Psoas muscle (tissue), 8 donors: ENCODE measurements around the gene RYR2. TPM values are rescaled to one million over a fixed set of nuclear protein-coding genes. Genes with fewer than 3 reads are reported as not detected.

Experiments used
- ATAC-seq, 4 donors: fragments of 200-7000 bp; cut with Tn5 transposase; one replicate each; pipeline ENCODE4 v1.9.1; 2020; ENCODE audit warnings: moderate library complexity in 3 of 4, mild to moderate bottlenecking in 2 of 4
- DNase-seq, 2 donors: peaks; one replicate each; pipeline ENCODE4 v3.0.0-alpha.2; 2020
- H3K27ac ChIP-seq: fragments of 200-600 bp; one replicate; pipeline ENCODE4 v1.8.0; 2022
- H3K27me3 ChIP-seq, 3 donors: fragments of 200-600 bp in 1 of 3; one replicate each; pipeline versions ENCODE4 v1.6.1 to v1.8.0; 2013 to 2022; ENCODE audit warnings: low read length in 2 of 3, mild to moderate bottlenecking in 2 of 3, moderate library complexity in 1 of 3; ENCODE audit not compliant: insufficient read depth in 3 of 3
- H3K36me3 ChIP-seq, 2 donors: fragments of 200-600 bp in 1 of 2; one replicate each; pipeline versions ENCODE4 v1.6.1 to v1.8.0; 2013 to 2022; ENCODE audit warnings: low read depth in 1 of 2, mild to moderate bottlenecking in 1 of 2, moderate library complexity in 1 of 2; ENCODE audit not compliant: insufficient read depth in 1 of 2
- H3K4me1 ChIP-seq: fragments of 200-600 bp; one replicate; pipeline ENCODE4 v1.8.0; 2022
- H3K4me3 ChIP-seq: fragments of 200-600 bp; one replicate; pipeline ENCODE4 v1.8.0; 2022; ENCODE audit warnings: mild to moderate bottlenecking
- H3K9me3 ChIP-seq: fragments of 200-600 bp; one replicate; pipeline ENCODE4 v1.8.0; 2022
- CTCF ChIP-seq: fragments of 200-600 bp; IDR thresholded peaks from one replicate; pipeline ENCODE4 v1.8.0; 2022; ENCODE audit warnings: antibody characterized with exemption
- WGBS, 3 donors: extraction: QIAGEN DNeasy Blood & Tissue Kit; methylation state at CpG; one replicate each; pipeline versions ENCODE4 v1.1.6 to v1.1.7; 2013; 5-methylcytosine and 5-hydroxymethylcytosine counted together
- intact Hi-C, 2 donors: fragments of 100-400 bp; cut with DNase I; formaldehyde crosslinking; loops; one replicate each; pipeline versions ENCODE4 v1.11.0 to v1.14.2; 2022
- polyA plus RNA-seq, 3 donors: library from polyadenylated mRNA; stranded (reverse); fragments of 200-250 nt; gene quantifications; one replicate each; pipeline ENCODE4 v1.2.3, GENCODE V29; 2013
- total RNA-seq, 4 donors: library from RNA; stranded (reverse); fragmentation: NEBNext Ultra II Directional in 2 of 4; extraction: Animal tissue kit (Norgen Biotek cat#: 25700) in 2 of 4; gene quantifications; one replicate each; pipeline versions ENCODE4 v1.2.1 to v1.2.4, GENCODE V29; 2021 to 2023
- donor health status: healthy with polysubstance abuse.
- donor health status: DM: no; HTN: no; CAD: no; lungs with moderate emphysema.
- donor health status: Bipolar disorder and iron deficiency.
- donor health status: healthy.
- donor health status: DM: yes; HTN: yes; CAD: no.
- donor health status: DM: no; HTN: no; CAD: no.
- donor health status: DM: no; HTN: no; CAD: no.
- donor health status: DM: yes; HTN: yes; CAD: no.

Gene RYR2
- total and polyA plus RNA-seq, 7 donors = 0.06 to 0.48 (median 0.25) TPM

GRCh38 chr1:237556911-237557310 is 514.9 kb downstream of the RYR2 start:
- 26 to 35% (median 33%) methylated on average over 3 of the region's 3 CpGs for WGBS, 3 donors

GRCh38 chr1:237562242-237562823 is 520.3 kb downstream of the RYR2 start:
- no peaks in the 10 kb centered on the region for H3K4me1 ChIP-seq
- H3K4me3 ChIP-seq = no peak overlapping the region
- no peaks in the 10 kb centered on the region for H3K9me3 ChIP-seq
- peak; percentile 39 for TF ChIP-seq CTCF
- no peak for ATAC-seq
- no peak for DNase-seq
- no peaks in the 10 kb centered on the region for H3K27me3 ChIP-seq
- no peaks in the 10 kb centered on the region for H3K36me3 ChIP-seq
- 57 to 67% (median 58%) methylated on average over 4 of the region's 4 CpGs for WGBS, 3 donors
- no peak overlapping the region for H3K27ac ChIP-seq
- intact Hi-C loops = loop anchor here in 1 of 2 donors (5.0 to 10.0 kb wide), 2 partner anchors 800 to 1458 kb away; no protein-coding TSS in a partner anchor

More at GRCh38 chr1:237556911-237557310, 514.9 kb downstream of the RYR2 start:
- Histone ChIP-seq H3K27me3 (no peaks in the 10 kb centered on the region), H3K36me3 (no peaks in the 10 kb centered on the region), H3K9me3 (no peaks in the 10 kb centered on the region), H3K27ac (no peak overlapping the region), H3K4me3 (no peak overlapping the region), H3K4me1 (no peaks in the 10 kb centered on the region)
- DNase-seq (no peak), ATAC-seq (no peak)
- TF ChIP-seq CTCF = no peak
- intact Hi-C loops = no loop called here

GRCh38 chr1:237565236-237565635 is 523.3 kb downstream of the RYR2 start:
- 60 to 63% (median 61%) methylated on average over 7 of the region's 7 CpGs for WGBS, 3 donors
- Histone ChIP-seq H3K27ac (no peak overlapping the region), H3K4me3 (no peak overlapping the region), H3K36me3 (no peaks in the 10 kb centered on the region), H3K9me3 (no peaks in the 10 kb centered on the region), H3K27me3 (no peaks in the 10 kb centered on the region), H3K4me1 (no peaks in the 10 kb centered on the region)
- TF ChIP-seq CTCF = no peak
- no peak for ATAC-seq
- intact Hi-C loops = loop anchor here in 1 of 2 donors (10.0 kb wide), 1 partner anchor 1460 kb away; no protein-coding TSS in a partner anchor
- DNase-seq = no peak

- WGBS, 3 donors = 87 to 89% (median 87%) methylated on average over 14 of the region's 14 CpGs
- intact Hi-C loops = loop anchor here in 1 of 2 donors (10.0 kb wide), 1 partner anchor 1462 kb away; no protein-coding TSS in a partner anchor
- no peaks in the 10 kb centered on the region for H3K4me1 ChIP-seq
- H3K36me3 ChIP-seq = no peaks in the 10 kb centered on the region
- no peak for TF ChIP-seq CTCF
- DNase-seq = no peak
- H3K4me3 ChIP-seq = no peak overlapping the region
- no peak overlapping the region for H3K27ac ChIP-seq
- no peaks in the 10 kb centered on the region for H3K27me3 ChIP-seq
- no peak for ATAC-seq
- H3K9me3 ChIP-seq = no peaks in the 10 kb centered on the region
Measured at GRCh38 chr1:237566581-237566980, 524.6 kb downstream of the RYR2 start.

GRCh38 chr1:237568955-237569354 is 527.0 kb downstream of the RYR2 start:
- Histone ChIP-seq H3K4me3 (no peak overlapping the region), H3K27ac (no peak overlapping the region), H3K36me3 (no peaks in the 10 kb centered on the region), H3K27me3 (no peaks in the 10 kb centered on the region), H3K9me3 (no peaks in the 10 kb centered on the region), H3K4me1 (no peaks in the 10 kb centered on the region)
- ATAC-seq (no peak), DNase-seq (no peak)
- 63 to 73% (median 69%) methylated on average over 9 of the region's 9 CpGs for WGBS, 3 donors
- intact Hi-C loops = loop anchor here in 1 of 2 donors (10.0 kb wide), 1 partner anchor 1464 kb away; no protein-coding TSS in a partner anchor
- TF ChIP-seq CTCF = no peak
